Keratinocyte (primary cell): Measurements from ENCODE around the gene RCSD1. TPM values are rescaled to one million over a fixed set of nuclear protein-coding genes. Genes with fewer than 3 reads are reported as not detected.

Source experiments
- DNase-seq: peaks from one replicate; pipeline ENCODE4 v3.0.0-alpha.2; 2011; ENCODE audit warnings: low read depth, missing footprints, low spot score
- FAIRE-seq: peaks from 2 replicates; lab custom pipeline; 2011; peaks lifted over from hg19 to GRCh38; lab: Jason Lieb, UNC
- H2AFZ ChIP-seq: 2 replicates; pipeline ENCODE4 v1.6.0; 2012; ENCODE audit warnings: low read length, control low read depth, inconsistent platforms; ENCODE audit not compliant: control insufficient read depth
- H3K27ac ChIP-seq: 2 replicates; pipeline ENCODE4 v1.5.1; 2011; ENCODE audit warnings: low read length; ENCODE audit not compliant: control insufficient read depth, insufficient read depth
- H3K27me3 ChIP-seq: 3 replicates; pipeline ENCODE4 v1.6.0; 2011; ENCODE audit warnings: low read length; ENCODE audit not compliant: control insufficient read depth, insufficient read depth; ENCODE audit errors: extremely low read depth
- H3K36me3 ChIP-seq, 2 experiments: 2 replicates in 1 of 2; 3 replicates in 1 of 2; pipeline ENCODE4 v1.5.1; 2011; ENCODE audit warnings: low read length in 2 of 2, mild to moderate bottlenecking in 1 of 2; ENCODE audit not compliant: control insufficient read depth in 2 of 2, insufficient read depth in 2 of 2; ENCODE audit errors: extremely low read depth in 1 of 2
- H3K4me1 ChIP-seq: 3 replicates; pipeline ENCODE4 v1.5.1; 2011; ENCODE audit warnings: low read length; ENCODE audit not compliant: control insufficient read depth, insufficient read depth; ENCODE audit errors: extremely low read depth
- H3K4me2 ChIP-seq: 3 replicates; pipeline ENCODE4 v1.6.0; 2011; ENCODE audit warnings: low read depth, low read length; ENCODE audit not compliant: control insufficient read depth, insufficient read depth; ENCODE audit errors: extremely low read depth
- H3K4me3 ChIP-seq, 3 experiments: fragments of 200-600 bp in 1 of 3; sonication (generic) in 1 of 3; 2 replicates in 2 of 3; 3 replicates in 1 of 3; pipeline ENCODE4 v1.5.1; 2011 to 2016; ENCODE audit warnings: low read length in 3 of 3, mild to moderate bottlenecking in 3 of 3, control low read depth in 2 of 3, inconsistent platforms in 1 of 3, low read depth in 1 of 3, mixed read lengths in 1 of 3, mixed run types in 1 of 3, moderate library complexity in 1 of 3; ENCODE audit not compliant: control insufficient read depth in 2 of 3, insufficient read depth in 2 of 3; ENCODE audit errors: extremely low read depth in 1 of 3
- H3K79me2 ChIP-seq: 2 replicates; pipeline ENCODE4 v1.6.0; 2012; ENCODE audit warnings: low read length; ENCODE audit not compliant: control insufficient read depth, insufficient read depth
- H3K9ac ChIP-seq: 3 replicates; pipeline ENCODE4 v1.6.0; 2011; ENCODE audit warnings: low read length; ENCODE audit not compliant: control insufficient read depth, insufficient read depth; ENCODE audit errors: extremely low read depth
- H3K9me1 ChIP-seq: 3 replicates; pipeline ENCODE4 v1.6.0; 2011; ENCODE audit warnings: low read length; ENCODE audit not compliant: control insufficient read depth, insufficient read depth; ENCODE audit errors: extremely low read depth
- H3K9me3 ChIP-seq: 2 replicates; pipeline ENCODE4 v1.5.1; 2012; ENCODE audit warnings: low read depth, low read length; ENCODE audit not compliant: control insufficient read depth
- H4K20me1 ChIP-seq: 3 replicates; pipeline ENCODE4 v1.6.0; 2011; ENCODE audit warnings: low read length; ENCODE audit not compliant: control insufficient read depth, insufficient read depth; ENCODE audit errors: extremely low read depth
- EZH2 ChIP-seq: IDR thresholded peaks from one replicate; pipeline ENCODE4 v1.6.1; 2012; ENCODE audit warnings: inconsistent platforms, mild to moderate bottlenecking, low read length, moderate library complexity
- dilution Hi-C: fragments of 300-500 bp; cut with MboI; formaldehyde crosslinking; loops from one replicate; pipeline ENCODE4 v1.7.0; 2020; ENCODE audit warnings: low sequenced_read_pairs; ENCODE audit not compliant: extremely low pct_ligation_motif_present
- polyA plus RNA-seq, 5 experiments: library from polyadenylated mRNA; depleted of rRNA in 3 of 5; stranded (reverse) in 3 of 5; stranded (forward) in 1 of 5; unstranded in 1 of 5; fragments of >200 nt; gene quantifications; 1 replicate in 1 of 5; 2 replicates in 3 of 5; 3 replicates in 1 of 5; pipeline versions ENCODE4 v1.2.1 to v1.2.3, GENCODE V29; 2011 to 2012; ENCODE audit warnings: missing spikeins in 2 of 5, low read depth in 1 of 5, low replicate concordance in 1 of 5
- TF ChIP-seq, protein P1 (sequence below), 3 experiments: IDR thresholded peaks in 1 of 3; conservative IDR thresholded peaks in 1 of 3; optimal IDR thresholded peaks in 1 of 3; 2 replicates in 2 of 3; 3 replicates in 1 of 3; pipeline versions ENCODE3 to v1.5.1; 2011; ENCODE audit warnings: low read length in 3 of 3, mild to moderate bottlenecking in 3 of 3, moderate library complexity in 2 of 3, control low read depth in 1 of 3, inconsistent platforms in 1 of 3; ENCODE audit not compliant: insufficient read depth in 2 of 3; ENCODE audit errors: extremely low read depth in 1 of 3

Gene RCSD1
- polyA plus RNA-seq, 1 donor (not counting 4 experiments of a cell fraction or from before 2014, with no cell fraction given) = 0.03 TPM

DNA sequence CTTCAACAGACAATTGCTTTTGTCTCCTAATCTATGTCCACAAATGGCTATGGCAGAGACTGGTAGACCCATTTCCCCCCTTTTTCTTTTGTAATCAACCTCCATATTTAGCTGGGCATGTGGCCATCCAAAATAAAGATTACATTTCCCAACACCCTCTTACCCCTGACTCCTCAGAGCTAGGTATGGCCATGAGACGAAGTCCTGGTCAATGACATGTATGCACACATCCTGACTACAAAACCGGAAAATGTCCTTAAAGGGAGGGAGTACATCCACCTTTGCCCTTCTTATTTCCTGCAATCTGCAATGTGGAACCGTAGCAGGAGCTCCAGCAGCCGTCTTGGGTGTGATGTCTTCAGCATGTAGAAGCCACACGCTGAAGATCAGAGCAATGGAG is 36.2 kb upstream of the RCSD1 start:
- H3K9me3 ChIP-seq = no peaks in the 10 kb centered on the region
- H3K36me3 ChIP-seq = no peaks in the 10 kb centered on the region
- no peak overlapping the region for H3K4me2 ChIP-seq
- H3K9ac ChIP-seq = no peak overlapping the region
- no peak for DNase-seq
- dilution Hi-C loops = no loop called here
- TF ChIP-seq, protein P1, sequence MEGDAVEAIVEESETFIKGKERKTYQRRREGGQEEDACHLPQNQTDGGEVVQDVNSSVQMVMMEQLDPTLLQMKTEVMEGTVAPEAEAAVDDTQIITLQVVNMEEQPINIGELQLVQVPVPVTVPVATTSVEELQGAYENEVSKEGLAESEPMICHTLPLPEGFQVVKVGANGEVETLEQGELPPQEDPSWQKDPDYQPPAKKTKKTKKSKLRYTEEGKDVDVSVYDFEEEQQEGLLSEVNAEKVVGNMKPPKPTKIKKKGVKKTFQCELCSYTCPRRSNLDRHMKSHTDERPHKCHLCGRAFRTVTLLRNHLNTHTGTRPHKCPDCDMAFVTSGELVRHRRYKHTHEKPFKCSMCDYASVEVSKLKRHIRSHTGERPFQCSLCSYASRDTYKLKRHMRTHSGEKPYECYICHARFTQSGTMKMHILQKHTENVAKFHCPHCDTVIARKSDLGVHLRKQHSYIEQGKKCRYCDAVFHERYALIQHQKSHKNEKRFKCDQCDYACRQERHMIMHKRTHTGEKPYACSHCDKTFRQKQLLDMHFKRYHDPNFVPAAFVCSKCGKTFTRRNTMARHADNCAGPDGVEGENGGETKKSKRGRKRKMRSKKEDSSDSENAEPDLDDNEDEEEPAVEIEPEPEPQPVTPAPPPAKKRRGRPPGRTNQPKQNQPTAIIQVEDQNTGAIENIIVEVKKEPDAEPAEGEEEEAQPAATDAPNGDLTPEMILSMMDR (optimal IDR thresholded peaks at IDR 0.05 in 1 of 3, IDR thresholded peaks at IDR 0.05 in 1 of 3, conservative IDR thresholded peaks at IDR 0.05 in 1 of 3; ENCODE audit: extremely low read depth in 1 of 3, insufficient read depth in 2 of 3, low read length in 3 of 3) = no peak
- no peak for TF ChIP-seq EZH2
- peaks cover 3% of the 10 kb centered on the region for H3K27me3 ChIP-seq
- H3K27ac ChIP-seq = no peak overlapping the region
- H4K20me1 ChIP-seq = no peaks in the 10 kb centered on the region
- no peak for FAIRE-seq
- H3K4me1 ChIP-seq = no peaks in the 10 kb centered on the region
- no peaks in the 10 kb centered on the region for H3K79me2 ChIP-seq
- no peak overlapping the region for H3K4me3 ChIP-seq
- H3K9me1 ChIP-seq = no peaks in the 10 kb centered on the region
- no peak overlapping the region for H2AFZ ChIP-seq

DNA sequence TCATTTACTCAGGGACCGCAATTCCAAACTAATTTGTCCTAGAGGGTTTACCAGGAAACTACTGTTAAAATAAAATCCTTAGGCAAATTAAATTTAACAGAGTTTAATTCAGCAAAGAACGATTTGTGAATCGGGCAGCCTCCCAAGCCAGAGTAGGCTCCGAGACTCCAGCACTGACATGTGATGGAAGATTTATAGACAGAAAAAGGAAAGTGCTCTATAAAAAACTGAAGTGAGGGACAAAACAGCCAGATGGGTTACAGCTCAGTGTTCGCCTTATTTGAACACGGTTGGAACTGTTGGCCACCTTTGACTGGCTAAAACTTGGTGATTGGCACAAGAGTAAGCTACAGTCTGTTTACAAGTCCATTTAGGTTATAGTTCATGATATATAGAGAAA is 35.2 kb upstream of the RCSD1 start:
- H3K79me2 ChIP-seq = no peaks in the 10 kb centered on the region
- no peaks in the 10 kb centered on the region for H3K36me3 ChIP-seq
- no peaks in the 10 kb centered on the region for H3K9me1 ChIP-seq
- dilution Hi-C loops = no loop called here
- TF ChIP-seq, protein P1 (optimal IDR thresholded peaks at IDR 0.05 in 1 of 3, IDR thresholded peaks at IDR 0.05 in 1 of 3, conservative IDR thresholded peaks at IDR 0.05 in 1 of 3; ENCODE audit: extremely low read depth in 1 of 3, insufficient read depth in 2 of 3, low read length in 3 of 3) = no peak
- no peak for TF ChIP-seq EZH2
- H3K27ac ChIP-seq = no peak overlapping the region
- no peak for FAIRE-seq
- no peak overlapping the region for H3K4me2 ChIP-seq
- H2AFZ ChIP-seq = no peak overlapping the region
- no peaks in the 10 kb centered on the region for H4K20me1 ChIP-seq
- H3K4me3 ChIP-seq = no peak overlapping the region
- no peaks in the 10 kb centered on the region for H3K4me1 ChIP-seq
- H3K9ac ChIP-seq = no peak overlapping the region
- H3K9me3 ChIP-seq = no peaks in the 10 kb centered on the region
- DNase-seq = no peak
- H3K27me3 ChIP-seq = peaks cover 3% of the 10 kb centered on the region
